Fibroblast of the aortic adventitia (primary cell): Measurements from ENCODE around the gene REN. TPM values are rescaled to one million over a fixed set of nuclear protein-coding genes. Genes with fewer than 3 reads are reported as not detected.
A peak's percentile ranks its signal among the peaks of the same experiment; 100 is the strongest.

Experiments used
- DNase-seq: peaks from one replicate; pipeline ENCODE4 v3.0.0-alpha.2; 2010; ENCODE audit warnings: low read depth
- H3K4me3 ChIP-seq: 2 replicates; pipeline ENCODE4 v1.5.1; 2011; ENCODE audit warnings: low read depth, mild to moderate bottlenecking, control low read depth, low read length, moderate library complexity
- total RNA-seq: library from RNA; depleted of rRNA; stranded (reverse); fragments of >200 nt; gene quantifications from 2 replicates; pipeline ENCODE4 v1.2.3, GENCODE V29; 2012; ENCODE audit warnings: low replicate concordance
- TF ChIP-seq, protein P1 (sequence below): IDR thresholded peaks from 2 replicates; pipeline ENCODE4 v1.5.1; 2011; ENCODE audit warnings: mild to moderate bottlenecking, low read length, control low read depth, inconsistent platforms; ENCODE audit not compliant: insufficient read depth

REN gene
- total RNA-seq, 1 donor: not detected

DNA sequence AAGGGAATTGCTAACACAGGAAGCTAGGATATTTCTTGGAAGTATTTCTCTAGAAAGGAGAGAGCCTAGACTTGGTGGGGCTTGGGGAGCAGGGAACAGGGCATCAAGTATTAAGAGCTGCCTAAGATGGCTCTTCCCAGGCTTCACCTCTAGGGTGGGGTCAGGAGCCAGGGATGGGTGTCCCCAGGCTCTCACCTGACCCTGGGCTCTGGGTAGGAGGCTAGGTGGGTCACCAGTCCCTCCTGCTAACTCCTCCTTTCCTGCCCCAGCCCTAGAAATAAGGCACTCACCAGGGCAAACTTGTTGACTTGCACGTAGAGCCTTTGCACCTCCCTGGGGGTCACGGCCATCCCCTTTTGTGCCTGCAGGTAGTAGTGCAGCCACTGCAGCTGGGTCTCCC, 29.3 kb downstream of the REN start:
- H3K4me3 ChIP-seq: no peak overlapping the region
- TF ChIP-seq, protein P1, sequence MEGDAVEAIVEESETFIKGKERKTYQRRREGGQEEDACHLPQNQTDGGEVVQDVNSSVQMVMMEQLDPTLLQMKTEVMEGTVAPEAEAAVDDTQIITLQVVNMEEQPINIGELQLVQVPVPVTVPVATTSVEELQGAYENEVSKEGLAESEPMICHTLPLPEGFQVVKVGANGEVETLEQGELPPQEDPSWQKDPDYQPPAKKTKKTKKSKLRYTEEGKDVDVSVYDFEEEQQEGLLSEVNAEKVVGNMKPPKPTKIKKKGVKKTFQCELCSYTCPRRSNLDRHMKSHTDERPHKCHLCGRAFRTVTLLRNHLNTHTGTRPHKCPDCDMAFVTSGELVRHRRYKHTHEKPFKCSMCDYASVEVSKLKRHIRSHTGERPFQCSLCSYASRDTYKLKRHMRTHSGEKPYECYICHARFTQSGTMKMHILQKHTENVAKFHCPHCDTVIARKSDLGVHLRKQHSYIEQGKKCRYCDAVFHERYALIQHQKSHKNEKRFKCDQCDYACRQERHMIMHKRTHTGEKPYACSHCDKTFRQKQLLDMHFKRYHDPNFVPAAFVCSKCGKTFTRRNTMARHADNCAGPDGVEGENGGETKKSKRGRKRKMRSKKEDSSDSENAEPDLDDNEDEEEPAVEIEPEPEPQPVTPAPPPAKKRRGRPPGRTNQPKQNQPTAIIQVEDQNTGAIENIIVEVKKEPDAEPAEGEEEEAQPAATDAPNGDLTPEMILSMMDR: no peak
- no peak for DNase-seq

DNA sequence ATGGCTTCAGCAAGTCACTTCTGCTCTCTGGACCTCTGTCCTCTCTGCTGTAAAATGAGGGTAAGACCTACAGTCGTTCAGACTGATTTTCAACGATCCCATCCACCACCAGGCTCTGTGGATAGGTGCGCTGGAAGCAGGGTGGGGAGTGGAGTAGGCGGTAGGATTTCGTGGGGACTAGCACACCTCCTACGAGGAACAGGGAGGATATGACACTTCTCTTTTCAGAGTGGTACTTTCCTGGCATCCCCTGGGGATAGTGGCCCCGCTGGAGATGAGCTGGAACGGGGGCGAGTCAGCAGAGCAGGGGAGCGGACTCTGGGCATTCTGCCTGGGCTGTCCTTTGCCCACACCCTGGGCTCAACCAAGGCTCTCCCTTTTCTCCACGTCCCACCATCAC, 32.0 kb downstream of the REN start:
- DNase-seq: no peak
- H3K4me3 ChIP-seq: no peak overlapping the region
- TF ChIP-seq, protein P1: no peak

DNA sequence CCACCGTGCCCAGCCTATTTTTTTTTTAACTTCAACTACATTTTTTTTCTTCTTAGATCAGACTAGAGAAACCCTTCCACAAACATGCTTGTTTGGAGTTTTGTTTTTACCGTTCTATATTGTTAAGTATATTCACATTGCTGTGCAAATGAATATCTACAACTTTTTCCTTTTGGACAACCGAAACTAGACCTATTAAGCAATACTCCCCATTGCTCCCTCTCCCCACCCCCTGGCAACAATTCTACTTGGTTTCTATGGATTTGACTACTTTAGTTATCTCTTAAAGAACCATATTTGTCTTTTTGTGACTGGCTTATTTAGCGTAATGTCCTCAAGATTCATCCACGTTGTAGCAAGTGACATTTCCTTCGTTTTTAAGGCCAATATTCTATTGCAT, 33.4 kb downstream of the REN start:
- TF ChIP-seq, protein P1: no peak
- no peak overlapping the region for H3K4me3 ChIP-seq
- no peak for DNase-seq

- TF ChIP-seq, protein P1: no peak
- no peak for DNase-seq
- no peak overlapping the region for H3K4me3 ChIP-seq
Measured at GRCh38 chr1:204131978-204132377, 34.2 kb downstream of the REN start.

DNA sequence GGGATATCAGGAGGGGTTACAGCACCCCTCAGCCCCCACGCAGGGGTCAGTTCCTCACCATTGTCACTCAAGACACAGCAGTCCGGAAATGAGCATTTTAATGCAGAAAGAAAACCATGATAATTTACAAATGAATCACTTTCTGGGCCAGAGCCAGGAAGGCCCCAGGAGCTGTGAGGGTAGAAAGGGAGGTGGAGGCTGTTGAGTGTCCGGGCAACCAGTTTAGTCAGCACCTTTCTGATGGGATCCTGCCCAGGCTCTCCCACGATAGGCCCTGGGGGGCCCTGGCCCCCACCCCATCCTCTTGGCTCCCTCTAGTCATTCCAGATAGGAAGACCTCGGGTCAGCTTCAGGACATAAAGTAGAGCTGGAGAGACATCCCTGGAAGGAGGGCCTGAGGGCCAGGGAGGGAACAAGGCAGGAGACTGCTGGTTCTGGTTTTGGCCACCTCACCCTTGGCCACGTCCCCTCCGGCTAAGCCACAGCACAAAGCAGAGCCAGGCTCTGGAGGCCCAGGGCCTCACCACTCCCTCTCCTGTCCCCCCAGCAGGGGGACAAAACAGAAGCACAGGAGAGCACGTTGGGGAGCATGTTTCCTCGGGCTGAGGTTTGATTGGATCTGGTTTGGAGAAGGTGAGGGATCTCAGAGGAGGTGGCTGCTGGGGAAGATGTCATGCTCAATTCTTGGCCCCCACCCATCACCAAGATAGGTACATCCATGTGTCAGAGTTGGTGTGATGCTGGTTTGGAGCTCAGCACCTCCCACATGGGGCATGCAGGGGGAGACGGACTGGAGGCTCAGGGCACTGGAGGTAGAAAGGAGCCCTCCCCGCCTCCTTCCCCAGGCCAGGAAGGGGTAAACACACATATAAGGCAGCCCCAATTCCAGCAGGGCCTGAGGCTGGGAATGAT, 34.9 kb downstream of the REN start:
- H3K4me3 ChIP-seq: no peak overlapping the region
- TF ChIP-seq, protein P1: peak; percentile 30
- peak; percentile 92 for DNase-seq

- DNase-seq: no peak
- no peak overlapping the region for H3K4me3 ChIP-seq
- TF ChIP-seq, protein P1: no peak
Measured at GRCh38 chr1:204130178-204130577, 36.0 kb downstream of the REN start.
